CD4-positive, alpha-beta T cell (primary cell): ENCODE data around the gene BICDL2. TPM values are rescaled to one million over a fixed set of nuclear protein-coding genes. Genes with fewer than 3 reads are reported as not detected.

ENCODE experiments used
- ATAC-seq: fragments of 200-7000 bp; cut with Tn5 transposase; one replicate; pipeline ENCODE4 v1.10.0; 2022; ENCODE audit warnings: mild to moderate bottlenecking; ENCODE audit not compliant: poor library complexity
- CTCF ChIA-PET: fragments of 350-600 bp; sonication (Branson Sonifier 250); formaldehyde crosslinking; loops from one replicate; lab custom pipeline; 2021; ENCODE audit warnings: antibody characterized with exemption, inconsistent platforms; lab: Charles Lee
- POLR2A ChIA-PET: fragments of 350-600 bp; sonication (Branson Sonifier 250); formaldehyde crosslinking; loops from one replicate; lab custom pipeline; 2021; ENCODE audit warnings: antibody characterized with exemption, inconsistent platforms; lab: Charles Lee
- DNase-seq, 14 experiments: peaks; one replicate each; pipeline ENCODE4 v3.0.0-alpha.2; 2013 to 2020; ENCODE audit warnings: mixed read lengths in 2 of 14
- H3K27ac ChIP-seq, 2 donors: one replicate each; pipeline versions ENCODE4 v1.5.1 to v1.7.0; 2013; ENCODE audit warnings: low read length in 2 of 2, low read depth in 1 of 2, mild to moderate bottlenecking in 1 of 2
- H3K27me3 ChIP-seq, 2 experiments: 1 replicate in 1 of 2; 2 replicates in 1 of 2; pipeline versions ENCODE4 v1.6.1 to v1.7.0; 2013; ENCODE audit warnings: low read length in 2 of 2, control low read depth in 1 of 2, mild to moderate bottlenecking in 1 of 2, moderate library complexity in 1 of 2; ENCODE audit not compliant: insufficient read depth in 2 of 2, control insufficient read depth in 1 of 2
- H3K36me3 ChIP-seq: one replicate; pipeline ENCODE4 v1.6.1; 2013; ENCODE audit warnings: low read length, control low read depth; ENCODE audit not compliant: insufficient read depth
- H3K4me1 ChIP-seq: one replicate; pipeline ENCODE4 v1.6.1; 2013; ENCODE audit warnings: low read length, control low read depth; ENCODE audit not compliant: insufficient read depth
- H3K4me3 ChIP-seq: one replicate; pipeline ENCODE4 v1.5.1; 2013; ENCODE audit warnings: mild to moderate bottlenecking, low read length, moderate library complexity
- H3K9me3 ChIP-seq, 2 experiments: 1 replicate in 1 of 2; 2 replicates in 1 of 2; pipeline versions ENCODE4 v1.6.1 to v1.7.0; 2013; ENCODE audit warnings: low read length in 2 of 2, mild to moderate bottlenecking in 2 of 2, control low read depth in 1 of 2, moderate library complexity in 1 of 2; ENCODE audit not compliant: control insufficient read depth in 1 of 2, insufficient read depth in 1 of 2
- H3K27ac Mint-ChIP-seq: one replicate; pipeline ENCODE4 v1.8.0; 2020; ENCODE audit warnings: mixed read lengths
- H3K27me3 Mint-ChIP-seq: one replicate; pipeline ENCODE4 v1.8.0; 2021; ENCODE audit warnings: mixed read lengths
- H3K36me3 Mint-ChIP-seq: one replicate; pipeline ENCODE4 v1.8.0; 2021; ENCODE audit warnings: low read depth, mixed read lengths
- H3K4me1 Mint-ChIP-seq: one replicate; pipeline ENCODE4 v1.8.0; 2021; ENCODE audit warnings: low read depth, mixed read lengths
- H3K4me3 Mint-ChIP-seq: one replicate; pipeline ENCODE4 v1.8.0; 2020; ENCODE audit warnings: mild to moderate bottlenecking, mixed read lengths
- H3K9me3 Mint-ChIP-seq: one replicate; pipeline ENCODE4 v1.8.0; 2020; ENCODE audit warnings: mixed read lengths
- intact Hi-C, 2 experiments: fragments of 100-400 bp; cut with DNase I in 1 of 2; cut with micrococcal nuclease in 1 of 2; formaldehyde crosslinking; loops; one replicate each; pipeline versions ENCODE4 v1.15.1 to v1.9.0; 2023 to 2025; cut with DNase I, micrococcal nuclease
- total RNA-seq, 174 experiments: library from RNA in 2 of 174; stranded (reverse) in 2 of 174; gene quantifications; one replicate each; pipeline ENCODE4 v1.2.3 and lab custom pipeline; 2021 to 2026
- TF ChIP-seq, protein P1 (sequence below): fragments of 200-600 bp; IDR thresholded peaks from one replicate; pipeline ENCODE4 v1.8.0; 2022; ENCODE audit warnings: antibody characterized with exemption, mild to moderate bottlenecking

The BICDL2 gene
- total RNA-seq, 2 experiments from 2014 or later: not detected

DNA sequence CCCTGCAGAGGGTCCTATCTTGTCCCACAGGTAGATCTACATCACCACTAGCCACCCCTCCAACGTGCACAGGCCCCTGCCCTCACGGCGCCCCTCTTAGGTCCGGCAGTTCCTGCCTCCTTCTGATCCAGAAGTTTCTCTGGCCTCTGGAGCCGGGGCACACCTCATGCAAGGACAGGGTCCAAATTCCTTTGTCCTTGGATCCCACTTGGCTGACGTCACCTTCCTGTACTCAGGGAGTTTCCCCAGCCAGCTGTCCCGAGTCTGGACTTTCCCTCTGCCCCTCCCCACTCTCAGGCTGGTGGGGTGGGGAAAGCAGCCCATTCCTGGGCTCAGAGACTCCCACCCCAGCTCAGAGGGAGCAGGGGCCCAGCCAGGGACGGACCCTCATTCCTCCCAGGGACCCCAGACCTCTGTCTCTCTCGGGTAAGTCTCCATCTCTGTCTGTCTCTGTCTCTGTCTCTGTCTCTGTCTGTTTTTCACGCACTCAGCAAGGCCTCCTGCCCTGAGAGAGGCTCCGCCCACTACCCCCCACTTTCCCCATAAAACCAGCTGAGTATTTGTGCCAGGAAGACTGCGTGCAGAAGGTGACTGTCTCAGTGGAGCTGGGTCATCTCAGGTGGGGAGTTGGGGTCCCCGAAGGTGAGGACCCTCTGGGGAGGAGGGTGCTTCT is 28.5 kb upstream of the BICDL2 start, which contains the start of gene IL32:
TSS of gene IL32 (plus strand) at position 572 of the 673 bp plus-strand sequence. CDS start 172 bp downstream, outside the sequence.
- DNase-seq: peak; percentile 46 to 88 (median 68)
- Histone ChIP-seq H3K27me3 (no peaks in the 10 kb centered on the region), H3K4me1 (peaks cover 78% of the 10 kb centered on the region), H3K36me3 (peaks cover 35% of the 10 kb centered on the region), H3K9me3 (no peaks in the 10 kb centered on the region), H3K4me3 (peak within 1 kb of the TSS; percentile 99), H3K27ac (peak within 1 kb of the TSS; percentile 85 to 98)
- peak; percentile 65 for ATAC-seq
- peaks cover 51% of the 10 kb centered on the region for H3K36me3 Mint-ChIP-seq
- CTCF ChIA-PET: interaction anchor here (0.6 to 4.9 kb wide), 5 partner anchors 11 to 64 kb away, joined by 3 to 33 read pairs (median 3); no protein-coding TSS in a partner anchor
- no peaks in the 10 kb centered on the region for H3K27me3 Mint-ChIP-seq
- H3K9me3 Mint-ChIP-seq: no peaks in the 10 kb centered on the region
- H3K4me3 Mint-ChIP-seq: peak within 1 kb of the TSS; percentile 99
- intact Hi-C loops: no loop called here
- H3K4me1 Mint-ChIP-seq: peaks cover 67% of the 10 kb centered on the region
- TF ChIP-seq, protein P1, sequence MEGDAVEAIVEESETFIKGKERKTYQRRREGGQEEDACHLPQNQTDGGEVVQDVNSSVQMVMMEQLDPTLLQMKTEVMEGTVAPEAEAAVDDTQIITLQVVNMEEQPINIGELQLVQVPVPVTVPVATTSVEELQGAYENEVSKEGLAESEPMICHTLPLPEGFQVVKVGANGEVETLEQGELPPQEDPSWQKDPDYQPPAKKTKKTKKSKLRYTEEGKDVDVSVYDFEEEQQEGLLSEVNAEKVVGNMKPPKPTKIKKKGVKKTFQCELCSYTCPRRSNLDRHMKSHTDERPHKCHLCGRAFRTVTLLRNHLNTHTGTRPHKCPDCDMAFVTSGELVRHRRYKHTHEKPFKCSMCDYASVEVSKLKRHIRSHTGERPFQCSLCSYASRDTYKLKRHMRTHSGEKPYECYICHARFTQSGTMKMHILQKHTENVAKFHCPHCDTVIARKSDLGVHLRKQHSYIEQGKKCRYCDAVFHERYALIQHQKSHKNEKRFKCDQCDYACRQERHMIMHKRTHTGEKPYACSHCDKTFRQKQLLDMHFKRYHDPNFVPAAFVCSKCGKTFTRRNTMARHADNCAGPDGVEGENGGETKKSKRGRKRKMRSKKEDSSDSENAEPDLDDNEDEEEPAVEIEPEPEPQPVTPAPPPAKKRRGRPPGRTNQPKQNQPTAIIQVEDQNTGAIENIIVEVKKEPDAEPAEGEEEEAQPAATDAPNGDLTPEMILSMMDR: no peak
- peak within 1 kb of the TSS; percentile 97 for H3K27ac Mint-ChIP-seq
- POLR2A ChIA-PET: interaction anchor here (0.5 to 6.5 kb wide), 17 partner anchors 11 to 218 kb away, joined by 3 to 137 read pairs (median 6); partner anchors contain the start of genes MMP25, ZNF213 and ZSCAN10

GRCh38 chr16:3063625-3064386 is 27.1 kb upstream of the BICDL2 start:
- intact Hi-C loops: no loop called here
- ChIA-PET CTCF (interaction anchor here (1.0 to 4.9 kb wide), 4 partner anchors 32 to 86 kb away, joined by 3 to 33 read pairs (median 4); no protein-coding TSS in a partner anchor), POLR2A (interaction anchor here (0.6 to 6.5 kb wide), 11 partner anchors 9 to 86 kb away, joined by 3 to 137 read pairs (median 6); partner anchors contain the start of gene ZNF213)
- H3K4me3 ChIP-seq: no peak overlapping the region
- H3K36me3 Mint-ChIP-seq: peaks cover 37% of the 10 kb centered on the region
- H3K27ac Mint-ChIP-seq: peak overlapping the region; percentile 97
- H3K9me3 Mint-ChIP-seq: no peaks in the 10 kb centered on the region
- H3K9me3 ChIP-seq: no peaks in the 10 kb centered on the region
- no peaks in the 10 kb centered on the region for H3K27me3 ChIP-seq
- H3K27ac ChIP-seq: peak overlapping the region; percentile 4 to 98
- peaks cover 75% of the 10 kb centered on the region for H3K4me1 ChIP-seq
- peaks cover 62% of the 10 kb centered on the region for H3K4me1 Mint-ChIP-seq
- peak overlapping the region; percentile 99 for H3K4me3 Mint-ChIP-seq
- ATAC-seq (no peak), DNase-seq (peak in 1 of 14 experiments; percentile 10)
- TF ChIP-seq, protein P1: no peak
- peaks cover 23% of the 10 kb centered on the region for H3K36me3 ChIP-seq
- no peaks in the 10 kb centered on the region for H3K27me3 Mint-ChIP-seq

GRCh38 chr16:3062553-3062952 is 25.8 kb upstream of the BICDL2 start:
- ATAC-seq (no peak), DNase-seq (peak in 1 of 14 experiments; percentile 4)
- H3K4me3 Mint-ChIP-seq: peak overlapping the region; percentile 99
- intact Hi-C loops: no loop called here
- H3K4me3 ChIP-seq: no peak overlapping the region
- no peaks in the 10 kb centered on the region for H3K9me3 ChIP-seq
- no peaks in the 10 kb centered on the region for H3K9me3 Mint-ChIP-seq
- ChIA-PET POLR2A (interaction anchor here (5.4 to 5.9 kb wide), 2 partner anchors 14 to 66 kb away, joined by 70 to 137 read pairs; no protein-coding TSS in a partner anchor), CTCF (interaction anchor here (1.0 to 4.9 kb wide), 4 partner anchors 31 to 88 kb away, joined by 3 to 33 read pairs (median 4); no protein-coding TSS in a partner anchor)
- H3K27me3 Mint-ChIP-seq: no peaks in the 10 kb centered on the region
- TF ChIP-seq, protein P1: no peak
- peaks cover 10% of the 10 kb centered on the region for H3K36me3 ChIP-seq
- H3K27me3 ChIP-seq: no peaks in the 10 kb centered on the region
- H3K36me3 Mint-ChIP-seq: peaks cover 29% of the 10 kb centered on the region
- H3K4me1 ChIP-seq: peaks cover 72% of the 10 kb centered on the region
- H3K27ac ChIP-seq: no peak overlapping the region
- H3K27ac Mint-ChIP-seq: peak overlapping the region; percentile 97
- H3K4me1 Mint-ChIP-seq: peaks cover 61% of the 10 kb centered on the region
